Lower leg skin (tissue), 3 donors: ENCODE measurements around the gene ENSA.

Source experiments
- POLR2A ChIP-seq, 2 donors: fragments of 450-650 bp; IDR thresholded peaks; one replicate each; pipeline ENCODE4 v1.6.1; 2016 to 2017; ENCODE audit warnings: antibody characterized with exemption in 2 of 2, mild to moderate bottlenecking in 1 of 2, moderate library complexity in 1 of 2
- TF ChIP-seq, protein P1 (sequence below), 3 donors: fragments of 450-650 bp; IDR thresholded peaks; one replicate each; pipeline ENCODE4 v1.5.1; 2016; ENCODE audit warnings: antibody characterized with exemption in 3 of 3, mild to moderate bottlenecking in 3 of 3, moderate library complexity in 2 of 3

DNA sequence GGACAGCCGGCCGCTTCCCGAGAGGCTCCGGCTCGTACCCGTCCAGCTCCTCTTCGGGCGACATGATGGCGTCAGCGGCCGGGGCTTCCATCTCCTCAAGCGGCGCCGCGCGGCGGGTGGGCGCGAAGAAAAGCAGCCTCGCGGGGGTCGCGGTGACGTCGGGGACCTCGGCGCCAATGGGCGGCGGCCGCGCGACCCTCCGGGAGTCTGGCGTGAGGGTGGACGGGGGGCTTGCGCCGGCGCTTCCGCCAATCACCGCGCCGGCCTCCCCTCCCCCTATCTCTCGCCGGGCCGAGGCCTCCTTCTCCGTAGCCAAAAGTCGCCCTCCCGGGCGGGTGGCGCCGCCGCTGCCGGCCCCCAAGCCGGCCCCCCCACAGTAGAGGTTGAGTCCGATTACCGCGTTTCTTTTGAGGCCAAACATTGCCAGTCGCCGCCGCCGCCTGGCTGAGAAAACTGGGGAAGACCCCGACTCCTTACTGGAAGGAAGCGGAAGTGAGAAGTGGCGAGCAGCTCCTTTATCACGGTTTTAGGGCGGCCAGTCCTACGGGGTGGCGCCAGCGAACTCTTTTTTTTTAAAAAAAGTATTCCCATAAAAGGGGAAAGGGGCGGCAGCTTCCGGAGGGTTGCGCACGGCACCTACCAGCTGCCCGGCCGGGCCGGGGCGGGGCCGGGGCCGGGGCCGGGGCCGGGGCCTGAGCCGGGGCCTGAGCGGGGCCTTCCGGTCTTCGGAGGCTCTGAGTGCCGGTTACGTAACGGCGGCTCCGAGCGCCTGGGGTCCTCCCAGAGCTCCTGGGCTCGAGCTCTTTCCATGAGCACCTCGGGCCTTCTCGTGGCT, 50.1 kb downstream of the ENSA start, which contains the start of gene MCL1:
- TF ChIP-seq, protein P1, sequence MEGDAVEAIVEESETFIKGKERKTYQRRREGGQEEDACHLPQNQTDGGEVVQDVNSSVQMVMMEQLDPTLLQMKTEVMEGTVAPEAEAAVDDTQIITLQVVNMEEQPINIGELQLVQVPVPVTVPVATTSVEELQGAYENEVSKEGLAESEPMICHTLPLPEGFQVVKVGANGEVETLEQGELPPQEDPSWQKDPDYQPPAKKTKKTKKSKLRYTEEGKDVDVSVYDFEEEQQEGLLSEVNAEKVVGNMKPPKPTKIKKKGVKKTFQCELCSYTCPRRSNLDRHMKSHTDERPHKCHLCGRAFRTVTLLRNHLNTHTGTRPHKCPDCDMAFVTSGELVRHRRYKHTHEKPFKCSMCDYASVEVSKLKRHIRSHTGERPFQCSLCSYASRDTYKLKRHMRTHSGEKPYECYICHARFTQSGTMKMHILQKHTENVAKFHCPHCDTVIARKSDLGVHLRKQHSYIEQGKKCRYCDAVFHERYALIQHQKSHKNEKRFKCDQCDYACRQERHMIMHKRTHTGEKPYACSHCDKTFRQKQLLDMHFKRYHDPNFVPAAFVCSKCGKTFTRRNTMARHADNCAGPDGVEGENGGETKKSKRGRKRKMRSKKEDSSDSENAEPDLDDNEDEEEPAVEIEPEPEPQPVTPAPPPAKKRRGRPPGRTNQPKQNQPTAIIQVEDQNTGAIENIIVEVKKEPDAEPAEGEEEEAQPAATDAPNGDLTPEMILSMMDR (IDR thresholded peaks at IDR 0.05): no peak
- peak in 1 of 2 donors; percentile 94 for TF ChIP-seq POLR2A (IDR thresholded peaks at IDR 0.05)
